GM12878 (cell line): ENCODE measurements around the gene ARHGAP26. TPM values are rescaled to one million over a fixed set of nuclear protein-coding genes. Genes with fewer than 3 reads are reported as not detected.

Source experiments
- ATAC-seq: fragments of 200-7000 bp; cut with Tn5 transposase; 3 replicates; pipeline ENCODE4 v1.9.1; 2020; ENCODE audit warnings: mild to moderate bottlenecking, moderate library complexity
- BruUV-seq: library from RNA; stranded (reverse); fragments of 400-500 nt; replicated peaks from 2 replicates; lab custom pipeline; 2021; lab: Mats Ljungman, UMichigan
- CTCF ChIA-PET: fragments of 300-600 bp; sonication (Branson Sonifier 250); formaldehyde crosslinking; extraction: SDS; loops from one replicate; lab custom pipeline; 2021; ENCODE audit warnings: inconsistent platforms; lab: Yijun Ruan, JAX
- POLR2A ChIA-PET: fragments of 350-600 bp; formaldehyde crosslinking; extraction: SDS; loops from one replicate; lab custom pipeline; 2021; ENCODE audit warnings: inconsistent platforms; lab: Charles Lee
- RAD21 ChIA-PET: fragments of 300-600 bp; sonication (Branson Sonifier 250); formaldehyde crosslinking; loops from one replicate; lab custom pipeline; 2023; ENCODE audit warnings: antibody characterized with exemption; ENCODE audit not compliant: unreplicated experiment; lab: Charles Lee
- SMC1A ChIA-PET: fragments of 300-600 bp; sonication (Branson Sonifier 250); formaldehyde crosslinking; loops from one replicate; lab custom pipeline; 2023; ENCODE audit not compliant: unreplicated experiment, uncharacterized antibody; lab: Charles Lee
- DNase-seq: peaks from one replicate; pipeline ENCODE4 v3.0.0-alpha.2; 2011; ENCODE audit warnings: low read depth, low spot score
- FAIRE-seq: peaks from 3 replicates; lab custom pipeline; 2011; peaks lifted over from hg19 to GRCh38; lab: Jason Lieb, UNC
- H2AFZ ChIP-seq: 2 replicates; pipeline ENCODE4 v1.6.0; 2011; ENCODE audit warnings: low read depth, low read length, control low read depth; ENCODE audit not compliant: control insufficient read depth
- H3K27ac ChIP-seq: 2 replicates; pipeline ENCODE4 v1.5.1; 2011; ENCODE audit warnings: control low read depth; ENCODE audit not compliant: control insufficient read depth, insufficient read depth
- H3K27me3 ChIP-seq, 2 experiments: replicated peaks in 1 of 2; 2 replicates each; pipeline versions ENCODE4 v1.6.0 to v1.6.1; 2011; ENCODE audit warnings: low read length in 1 of 2; ENCODE audit not compliant: control insufficient read depth in 2 of 2, insufficient read depth in 2 of 2
- H3K36me3 ChIP-seq, 2 experiments: 2 replicates each; pipeline ENCODE4 v1.5.1; 2011; ENCODE audit warnings: low read length in 1 of 2; ENCODE audit not compliant: control insufficient read depth in 2 of 2, insufficient read depth in 2 of 2
- H3K4me1 ChIP-seq: 2 replicates; pipeline ENCODE4 v1.6.1; 2011; ENCODE audit warnings: mild to moderate bottlenecking, low read length, moderate library complexity, mixed read lengths; ENCODE audit not compliant: control insufficient read depth, insufficient read depth
- H3K4me2 ChIP-seq: 2 replicates; pipeline ENCODE4 v1.6.0; 2011; ENCODE audit warnings: control low read depth; ENCODE audit not compliant: control insufficient read depth, insufficient read depth
- H3K4me3 ChIP-seq: fragments of 200-600 bp; sonication (generic); 2 replicates; pipeline ENCODE4 v1.5.1; 2016
- H3K79me2 ChIP-seq: 2 replicates; pipeline ENCODE4 v1.6.0; 2011; ENCODE audit warnings: low read length; ENCODE audit not compliant: control insufficient read depth, insufficient read depth
- H3K9ac ChIP-seq: 2 replicates; pipeline ENCODE4 v1.8.0; 2011; ENCODE audit warnings: low read length, control low read depth, mixed read lengths; ENCODE audit not compliant: control insufficient read depth, insufficient read depth
- H3K9me3 ChIP-seq: replicated peaks from 3 replicates; pipeline ENCODE4 v1.5.1; 2011; ENCODE audit warnings: mild to moderate bottlenecking, low read length; ENCODE audit not compliant: control insufficient read depth, insufficient read depth
- H4K20me1 ChIP-seq: 2 replicates; pipeline ENCODE4 v1.6.0; 2011; ENCODE audit not compliant: control insufficient read depth, insufficient read depth
- ATF3 ChIP-seq: IDR thresholded peaks from 2 replicates; pipeline ENCODE4 v1.6.1; 2011; ENCODE audit warnings: low read depth, mild to moderate bottlenecking, low read length, moderate library complexity, borderline replicate concordance; ENCODE audit errors: extremely low read depth
- BMI1 ChIP-seq: fragments of 450-650 bp; IDR thresholded peaks from 2 replicates; pipeline ENCODE4 v1.6.1; 2016; ENCODE audit warnings: mild to moderate bottlenecking, moderate library complexity, borderline replicate concordance
- ELK1 ChIP-seq: IDR thresholded peaks from 2 replicates; pipeline ENCODE4 v1.6.1; 2012; ENCODE audit warnings: low read depth, low read length, improper control_type of control experiment
- FOXM1 ChIP-seq: IDR thresholded peaks from 2 replicates; pipeline ENCODE4 v1.6.1; 2012; ENCODE audit warnings: low read depth, mild to moderate bottlenecking, inconsistent platforms, low read length, moderate library complexity
- MYB ChIP-seq: fragments of 150-350 bp; IDR thresholded peaks from 2 replicates; pipeline ENCODE4 v1.6.1; 2014; ENCODE audit warnings: mild to moderate bottlenecking, low read depth, low read length, borderline replicate concordance
- NKRF ChIP-seq: fragments of 450-650 bp; conservative IDR thresholded peaks from 2 replicates; pipeline ENCODE4 v1.6.1; 2017; ENCODE audit warnings: mild to moderate bottlenecking, moderate library complexity
- SPI1 ChIP-seq: IDR thresholded peaks from 2 replicates; pipeline ENCODE4 v1.6.1; 2011; ENCODE audit warnings: low read depth, mild to moderate bottlenecking, low read length, moderate library complexity, borderline replicate concordance; ENCODE audit not compliant: insufficient read depth
- WGBS: methylation state at CpG from one replicate; pipeline ENCODE4 v1.1.6; 2016; ENCODE audit warnings: low lambda C conversion rate; ENCODE audit not compliant: insufficient replicate concordance, insufficient coverage; ENCODE audit errors: missing lambda C conversion rate; 5-methylcytosine and 5-hydroxymethylcytosine counted together
- in situ Hi-C: fragments of 300-500 bp; cut with MboI; formaldehyde crosslinking; loops from 9 replicates; pipeline ENCODE4 v1.14.3; 2018; ENCODE audit warnings: mixed read lengths
- intact Hi-C: fragments of 100-400 bp; cut with micrococcal nuclease; formaldehyde crosslinking; loops from one replicate; pipeline ENCODE4 v1.14.2; 2022; ENCODE audit not compliant: unreplicated experiment
- polyA plus RNA-seq, 11 experiments: library from polyadenylated mRNA; depleted of rRNA in 4 of 11; unstranded in 6 of 11; stranded (reverse) in 5 of 11; fragments of >200 nt; fragmentation: Nextera tagmentation in 4 of 11; fragmentation: Illumina TruSeq in 1 of 11; extraction: Ambion mirVana in 4 of 11; extraction: Trizol in 1 of 11; gene quantifications; 1 replicate in 1 of 11; 2 replicates in 10 of 11; pipeline versions ENCODE4 v1.2.1 to v1.2.3, GENCODE V29; 2011 to 2016; ENCODE audit warnings: inconsistent platforms in 2 of 11, missing spikeins in 2 of 11, low read depth in 1 of 11
- total RNA-seq, 4 experiments: library from RNA; depleted of rRNA in 3 of 4; stranded (reverse); fragments of >200 nt in 3 of 4; fragmentation: Illumina TruSeq in 1 of 4; extraction: Trizol in 1 of 4; gene quantifications; 2 replicates each; pipeline versions ENCODE4 v1.2.1 to v1.2.3, GENCODE V29; 2013 to 2021

The ARHGAP26 gene
- total and polyA plus RNA-seq, 10 of the 15 experiments (the other 5 are each of a cell fraction or from before 2014, with no cell fraction given): 9.4 to 41.5 (median 19.3) TPM

- Histone ChIP-seq H3K79me2 (no peaks in the 10 kb centered on the region), H3K4me3 (no peak overlapping the region)
- CTCF ChIA-PET: interaction anchor here (0.7 to 11.0 kb wide), 8 partner anchors 9 to 956 kb away, joined by 3 to 92 read pairs (median 4); no protein-coding TSS in a partner anchor
- no peak for TF ChIP-seq FOXM1
- no peak for TF ChIP-seq ELK1
- TF ChIP-seq SPI1: no peak
- no peak for TF ChIP-seq BMI1
- no peak for TF ChIP-seq ATF3
- TF ChIP-seq MYB: no peak
- TF ChIP-seq NKRF: no peak
- TF ChIP-seq, all 136 proteins: peak for 0
- ATAC-seq (no peak), DNase-seq (no peak), FAIRE-seq (no peak)
- BruUV-seq: no TSS peak
- no peaks in the 10 kb centered on the region for H4K20me1 ChIP-seq
- H3K4me2 ChIP-seq: no peak overlapping the region
- intact Hi-C loops (no loop called here), in situ Hi-C loops (no loop called here)
- H2AFZ ChIP-seq: no peak overlapping the region
- ChIA-PET SMC1A (interaction anchor here (0.7 to 11.2 kb wide), 16 partner anchors 10 to 391 kb away, joined by 3 to 114 read pairs (median 5); no protein-coding TSS in a partner anchor), RAD21 (interaction anchor here (0.9 to 3.9 kb wide), 12 partner anchors 9 to 386 kb away, joined by 3 to 25 read pairs (median 8); no protein-coding TSS in a partner anchor), POLR2A (interaction anchor here (1.2 to 3.9 kb wide), 5 partner anchors 9 to 203 kb away, joined by 3 to 17 read pairs (median 5); no protein-coding TSS in a partner anchor)
- H3K36me3 ChIP-seq: no peaks in the 10 kb centered on the region
- no peaks in the 10 kb centered on the region for H3K9me3 ChIP-seq
- 95% methylated on average over 1 of the region's 1 CpG for WGBS
- H3K4me1 ChIP-seq: peaks cover 15% of the 10 kb centered on the region
- no peaks in the 10 kb centered on the region for H3K27me3 ChIP-seq
- H3K9ac ChIP-seq: no peak overlapping the region
- H3K27ac ChIP-seq: no peak overlapping the region; the same call in 1 of the 2 replicates
Observed at GRCh38 chr5:143010351-143010750, 240.2 kb downstream of the ARHGAP26 start.
